Measurements from ENCODE around the gene B3GNT3.

The B3GNT3 gene, protein sequence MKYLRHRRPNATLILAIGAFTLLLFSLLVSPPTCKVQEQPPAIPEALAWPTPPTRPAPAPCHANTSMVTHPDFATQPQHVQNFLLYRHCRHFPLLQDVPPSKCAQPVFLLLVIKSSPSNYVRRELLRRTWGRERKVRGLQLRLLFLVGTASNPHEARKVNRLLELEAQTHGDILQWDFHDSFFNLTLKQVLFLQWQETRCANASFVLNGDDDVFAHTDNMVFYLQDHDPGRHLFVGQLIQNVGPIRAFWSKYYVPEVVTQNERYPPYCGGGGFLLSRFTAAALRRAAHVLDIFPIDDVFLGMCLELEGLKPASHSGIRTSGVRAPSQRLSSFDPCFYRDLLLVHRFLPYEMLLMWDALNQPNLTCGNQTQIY

DNA sequence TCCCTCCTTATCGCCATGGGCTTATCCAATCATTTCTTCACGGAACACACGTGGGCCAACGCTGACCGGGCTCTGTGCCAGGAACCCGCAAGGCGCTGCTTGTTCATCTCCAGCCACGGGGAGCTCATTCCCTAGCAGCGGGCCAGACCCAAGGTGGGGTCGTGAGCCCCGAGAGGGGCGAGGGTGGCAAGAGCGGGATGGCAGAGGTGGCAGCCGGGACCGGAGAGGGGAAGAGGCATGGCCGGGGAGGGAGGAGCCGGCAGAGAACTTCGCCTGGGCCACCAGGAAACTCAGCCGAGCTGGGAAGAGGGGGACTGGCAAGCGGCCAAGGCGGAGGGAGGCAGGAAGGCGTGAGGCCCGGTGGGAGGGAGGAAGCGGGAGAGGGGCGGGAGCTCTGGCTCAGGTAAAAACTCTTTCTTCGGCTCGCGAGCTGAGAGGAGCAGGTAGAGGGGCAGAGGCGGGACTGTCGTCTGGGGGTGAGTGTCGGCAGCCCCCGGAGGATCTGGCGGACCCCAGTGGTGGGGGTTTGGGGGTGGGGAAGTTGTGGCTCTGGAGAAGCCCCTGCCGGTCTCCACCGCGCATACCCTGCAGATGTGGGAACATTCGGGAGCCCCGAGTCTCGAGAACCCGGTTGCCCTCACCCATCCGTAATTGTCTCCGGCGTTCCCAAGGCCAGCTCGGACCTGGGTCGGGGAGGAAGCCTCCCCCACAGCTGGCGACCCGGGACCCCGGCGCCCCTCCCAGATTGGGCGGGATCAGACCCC, at the start of gene B3GNT3:
Gene B3GNT3, plus strand, starts transcription at position 408 of the 764 bp plus-strand sequence. CDS start 12,670 bp downstream, outside the sequence.
- Mint-ChIP-seq H3K27me3 (no peaks in the 10 kb centered on the region), H3K4me3 (peak within 1 kb of the TSS; percentile 57), H3K9me3 (no peaks in the 10 kb centered on the region), H3K36me3 (ENCODE audit: low read depth) (no peaks in the 10 kb centered on the region), H3K4me1 (ENCODE audit: low read depth) (peaks cover 63% of the 10 kb centered on the region), H3K27ac (peak within 1 kb of the TSS; percentile 74)
- peak; percentile 63 for DNase-seq

DNA sequence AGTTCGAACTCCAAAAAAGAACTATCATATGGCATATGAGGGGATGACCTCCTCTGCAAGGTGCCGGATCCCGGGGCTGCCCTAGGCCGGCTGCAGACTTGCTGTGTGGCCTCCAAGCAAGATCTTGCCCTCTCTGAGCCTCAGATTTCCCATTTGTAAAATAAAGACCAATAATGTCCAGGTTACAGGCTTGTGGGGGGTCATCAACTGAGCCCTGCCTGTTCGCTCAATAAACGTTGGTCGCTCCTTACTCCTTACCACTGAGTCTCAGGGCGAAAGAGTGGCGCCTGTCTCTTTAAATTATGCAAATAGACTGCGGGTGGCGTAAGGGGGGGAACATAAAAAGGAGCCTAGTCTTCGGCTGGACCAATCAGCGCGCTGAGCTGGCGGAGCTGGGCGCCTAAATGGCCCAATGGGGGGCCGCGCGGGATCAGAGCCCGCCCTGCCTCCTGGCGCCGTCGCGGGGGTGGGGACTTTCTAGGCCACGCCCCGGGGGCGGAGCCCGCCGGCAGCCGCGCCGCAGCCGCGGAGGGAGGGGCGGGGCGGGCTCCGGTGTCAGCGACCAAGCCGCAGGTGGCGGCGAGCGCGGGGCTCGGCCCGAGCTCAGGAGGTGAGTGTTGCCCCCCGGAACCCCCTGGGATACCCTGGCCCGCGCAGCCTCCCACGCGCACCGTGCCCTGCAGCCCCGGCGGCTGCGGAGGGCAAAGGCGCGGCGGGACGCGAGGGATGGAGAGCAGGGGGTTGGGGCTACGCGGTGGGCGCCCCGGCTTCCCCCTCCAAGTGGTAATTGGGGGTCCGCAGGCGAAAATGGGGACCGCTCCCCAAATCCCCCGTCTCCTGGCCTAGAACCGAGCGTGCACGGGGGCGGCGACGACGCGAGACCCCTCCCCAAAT, 47.5 kb upstream of the B3GNT3 start:
- no peaks in the 10 kb centered on the region for H3K9me3 Mint-ChIP-seq
- no peaks in the 10 kb centered on the region for H3K27me3 Mint-ChIP-seq
- peaks cover 10% of the 10 kb centered on the region for H3K36me3 Mint-ChIP-seq (ENCODE audit: low read depth)
- peaks cover 46% of the 10 kb centered on the region for H3K4me1 Mint-ChIP-seq (ENCODE audit: low read depth)
- H3K4me3 Mint-ChIP-seq, result peak overlapping the region; percentile 86
- H3K27ac Mint-ChIP-seq, result peak overlapping the region; percentile 84
- peak; percentile 95 for DNase-seq

DNA sequence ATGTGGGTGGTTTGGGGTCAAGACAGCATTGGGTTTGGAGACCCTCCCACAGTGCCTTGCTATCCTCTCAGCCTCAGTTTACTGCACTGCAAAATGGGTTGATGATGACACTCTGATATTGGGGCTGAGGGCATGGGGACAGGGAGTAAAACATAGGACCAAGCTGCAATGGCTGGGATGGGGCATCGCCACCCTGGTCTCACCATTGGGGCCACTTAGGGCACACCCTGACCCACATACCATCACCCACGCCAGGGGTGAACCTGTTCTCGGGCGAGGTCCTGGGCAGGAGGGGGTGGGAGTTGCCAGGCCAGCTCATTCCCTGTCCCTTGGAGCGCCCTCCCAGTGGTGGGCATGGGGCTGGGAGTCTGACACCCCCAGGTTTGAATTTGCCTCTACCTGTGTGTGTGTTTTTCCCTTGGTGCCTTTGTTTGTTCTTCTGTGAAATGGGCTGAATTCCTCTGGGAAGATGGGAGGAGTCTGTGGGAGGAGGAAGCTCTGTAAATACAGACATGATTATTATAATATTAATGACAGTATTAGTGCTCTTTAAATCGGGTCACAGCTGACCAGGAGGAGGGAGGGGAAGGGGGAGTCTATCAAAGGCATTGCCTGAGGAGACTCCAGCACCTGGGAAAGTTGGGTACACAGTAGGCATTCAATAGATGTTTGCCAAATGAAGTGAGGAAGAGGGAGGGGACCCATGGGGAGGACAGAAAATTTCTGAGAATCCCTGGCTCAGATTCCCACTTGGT, 45.9 kb upstream of the B3GNT3 start:
- peak overlapping the region; percentile 94 for H3K27ac Mint-ChIP-seq
- H3K4me3 Mint-ChIP-seq, result peak overlapping the region; percentile 86
- DNase-seq, result no peak
- no peaks in the 10 kb centered on the region for H3K9me3 Mint-ChIP-seq
- no peaks in the 10 kb centered on the region for H3K27me3 Mint-ChIP-seq
- H3K36me3 Mint-ChIP-seq (ENCODE audit: low read depth), result peaks cover 13% of the 10 kb centered on the region
- peaks cover 51% of the 10 kb centered on the region for H3K4me1 Mint-ChIP-seq (ENCODE audit: low read depth)

DNA sequence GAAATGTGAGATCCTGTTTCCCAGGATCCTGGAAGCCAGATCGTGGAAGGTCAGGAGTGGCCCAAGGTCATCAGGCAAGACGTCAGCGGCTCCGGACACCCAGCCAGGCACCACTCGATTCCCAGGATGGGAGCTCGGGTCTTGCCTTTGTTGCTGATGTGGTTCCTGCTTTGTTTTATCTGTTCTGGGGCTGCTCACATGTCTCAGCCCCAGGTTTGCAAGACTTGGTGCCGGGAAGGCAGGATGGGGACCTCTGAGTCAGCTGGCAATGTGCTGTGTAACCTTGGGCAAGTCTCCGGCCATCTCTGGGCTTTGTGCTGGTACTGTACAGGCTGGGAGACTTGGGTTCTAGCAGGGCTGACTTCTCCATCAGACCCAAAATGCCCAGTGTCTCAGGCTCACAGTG, 45.0 kb upstream of the B3GNT3 start:
- Mint-ChIP-seq H3K4me1 (ENCODE audit: low read depth) (peaks cover 59% of the 10 kb centered on the region), H3K27me3 (no peaks in the 10 kb centered on the region), H3K4me3 (peak overlapping the region; percentile 86), H3K27ac (peak overlapping the region; percentile 94), H3K36me3 (ENCODE audit: low read depth) (peaks cover 22% of the 10 kb centered on the region), H3K9me3 (no peaks in the 10 kb centered on the region)
- DNase-seq, result peak; percentile 50

DNA sequence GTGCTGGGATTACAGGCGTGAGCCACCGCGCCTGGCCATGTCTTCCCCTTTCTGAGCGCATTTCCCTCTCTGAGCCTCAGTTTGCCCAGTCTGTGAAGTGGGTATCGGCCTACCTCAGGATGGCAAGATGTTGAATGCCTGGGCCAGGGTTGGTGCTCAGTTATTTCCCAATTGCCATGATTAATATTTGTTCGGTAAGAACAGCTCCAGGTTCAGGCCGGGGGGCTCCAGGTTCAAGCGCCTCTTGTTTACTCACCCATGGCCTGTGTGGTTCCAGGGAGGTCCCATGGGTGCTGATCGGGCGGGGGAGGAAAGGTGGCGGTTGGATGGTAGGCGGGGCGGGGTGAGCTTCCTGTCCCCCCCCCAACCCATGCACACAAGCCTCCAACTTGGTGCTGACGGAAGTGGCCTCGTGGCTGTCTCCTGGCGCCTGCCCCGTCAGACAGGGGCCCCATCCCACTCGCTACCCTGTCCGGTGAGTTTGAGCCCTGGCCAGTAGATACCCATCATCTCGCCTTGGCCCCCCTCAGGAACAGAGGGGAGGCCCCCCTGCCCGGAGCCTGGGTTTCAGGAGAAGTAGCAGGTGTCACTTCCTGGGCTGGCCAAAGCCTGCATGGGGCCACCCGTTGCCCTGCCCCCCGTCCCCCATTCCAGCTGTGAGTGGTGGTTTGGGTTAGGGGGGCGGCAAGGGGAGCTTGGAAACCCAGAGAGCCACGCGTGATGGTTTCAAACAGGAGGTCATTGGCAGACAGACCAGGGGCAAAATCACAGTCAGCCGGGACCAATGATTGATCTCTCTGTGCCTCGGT, 43.6 kb upstream of the B3GNT3 start, which contains the start of gene FCHO1:
Gene FCHO1, plus strand, starts transcription at position 375 of the 809 bp plus-strand sequence. CDS start 3,688 bp downstream, outside the sequence.
- DNase-seq, result peak; percentile 88
- no peaks in the 10 kb centered on the region for H3K9me3 Mint-ChIP-seq

DNA sequence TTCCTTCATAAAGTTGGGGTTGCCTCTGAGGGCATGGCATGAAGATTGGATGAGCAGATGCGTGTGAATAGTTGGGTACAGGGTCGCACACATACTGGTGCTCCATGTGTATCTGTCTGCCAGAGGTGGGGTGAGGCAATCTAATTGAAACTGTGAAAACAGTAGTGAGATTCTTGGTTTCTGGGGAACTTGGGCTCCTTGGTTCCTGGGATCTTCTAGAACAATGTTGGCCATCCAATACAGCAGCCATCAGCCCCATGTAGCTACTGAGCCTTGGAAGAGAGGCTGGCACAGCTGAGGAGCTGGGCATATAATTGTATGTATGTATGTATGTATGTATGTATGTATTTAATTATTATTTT, 43.0 kb upstream of the B3GNT3 start:
- peak overlapping the region; percentile 86 for H3K4me3 Mint-ChIP-seq
- H3K27ac Mint-ChIP-seq, result peak overlapping the region; percentile 94
- H3K36me3 Mint-ChIP-seq (ENCODE audit: low read depth), result peaks cover 40% of the 10 kb centered on the region
- no peak for DNase-seq
- peaks cover 73% of the 10 kb centered on the region for H3K4me1 Mint-ChIP-seq (ENCODE audit: low read depth)
- H3K27me3 Mint-ChIP-seq, result no peaks in the 10 kb centered on the region
- H3K9me3 Mint-ChIP-seq, result no peaks in the 10 kb centered on the region

More for the DNA sequence above, 43.6 kb upstream of the B3GNT3 start, which contains the start of gene FCHO1:
- Mint-ChIP-seq H3K36me3 (ENCODE audit: low read depth) (peaks cover 35% of the 10 kb centered on the region), H3K4me3 (peak within 1 kb of the TSS; percentile 86), H3K27me3 (no peaks in the 10 kb centered on the region), H3K27ac (peak within 1 kb of the TSS; percentile 94), H3K4me1 (ENCODE audit: low read depth) (peaks cover 71% of the 10 kb centered on the region)

DNA sequence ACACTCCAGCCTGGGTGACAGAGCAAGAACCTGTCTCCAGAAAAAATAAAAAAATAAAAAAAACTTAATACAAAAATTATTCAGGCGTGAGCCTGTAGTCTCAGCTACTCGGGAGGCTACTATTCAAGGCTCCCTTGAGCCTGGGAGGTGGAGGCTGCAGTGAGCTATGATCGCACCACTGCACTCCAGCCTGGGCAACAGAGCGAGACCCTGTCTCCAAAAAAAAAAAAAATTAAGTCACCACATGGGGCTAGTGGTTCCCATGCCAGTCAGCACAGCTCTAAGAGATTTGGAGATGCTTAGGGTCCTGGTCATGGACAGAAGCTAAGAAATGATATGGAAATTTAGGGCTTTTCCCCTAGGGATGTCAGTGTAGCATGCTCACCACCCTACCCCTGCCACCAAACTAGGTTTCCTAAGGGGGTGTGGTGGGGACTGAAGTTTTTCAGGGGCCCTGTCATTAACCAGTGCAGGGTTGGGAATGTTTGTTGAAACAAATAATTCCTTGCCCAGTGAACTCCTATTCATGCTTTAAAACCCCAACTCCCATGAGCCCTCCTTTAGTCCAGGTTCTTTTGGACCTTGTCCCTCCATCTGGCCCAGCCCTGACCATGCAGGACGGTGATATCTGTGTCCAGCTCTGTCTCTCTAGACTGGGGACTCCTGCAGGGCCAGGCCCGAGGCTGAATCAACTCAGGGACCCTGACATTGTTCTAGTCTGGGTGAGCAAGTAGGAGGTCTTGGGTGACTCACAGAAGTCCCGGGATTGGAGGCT, 41.9 kb upstream of the B3GNT3 start:
- H3K9me3 Mint-ChIP-seq, result no peaks in the 10 kb centered on the region
- peaks cover 73% of the 10 kb centered on the region for H3K4me1 Mint-ChIP-seq (ENCODE audit: low read depth)
- peaks cover 49% of the 10 kb centered on the region for H3K36me3 Mint-ChIP-seq (ENCODE audit: low read depth)
- H3K4me3 Mint-ChIP-seq, result no peak overlapping the region
- no peaks in the 10 kb centered on the region for H3K27me3 Mint-ChIP-seq
- no peak for DNase-seq
- H3K27ac Mint-ChIP-seq, result no peak overlapping the region

DNA sequence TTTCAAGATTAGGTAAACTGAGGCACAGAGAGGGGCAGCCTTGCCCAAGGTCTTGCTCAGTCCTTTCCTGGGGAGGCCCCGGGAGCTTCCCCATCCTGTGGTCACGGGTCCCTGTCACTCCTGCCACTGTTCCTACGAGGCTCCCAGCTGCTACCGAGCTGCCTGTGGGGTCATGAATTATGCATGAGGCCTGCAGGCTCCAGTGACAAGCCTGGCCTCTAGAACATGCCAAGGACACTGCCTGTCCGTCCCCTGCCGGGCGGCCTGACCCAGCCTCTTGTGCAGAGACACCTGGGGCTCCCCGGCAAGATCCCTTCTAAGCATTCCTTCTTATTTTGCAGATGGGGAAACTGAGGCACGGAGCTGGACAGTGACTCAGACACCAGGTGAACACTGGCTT, 41.0 kb upstream of the B3GNT3 start:
- Mint-ChIP-seq H3K27ac (peak overlapping the region; percentile 79), H3K4me3 (no peak overlapping the region)

DNA sequence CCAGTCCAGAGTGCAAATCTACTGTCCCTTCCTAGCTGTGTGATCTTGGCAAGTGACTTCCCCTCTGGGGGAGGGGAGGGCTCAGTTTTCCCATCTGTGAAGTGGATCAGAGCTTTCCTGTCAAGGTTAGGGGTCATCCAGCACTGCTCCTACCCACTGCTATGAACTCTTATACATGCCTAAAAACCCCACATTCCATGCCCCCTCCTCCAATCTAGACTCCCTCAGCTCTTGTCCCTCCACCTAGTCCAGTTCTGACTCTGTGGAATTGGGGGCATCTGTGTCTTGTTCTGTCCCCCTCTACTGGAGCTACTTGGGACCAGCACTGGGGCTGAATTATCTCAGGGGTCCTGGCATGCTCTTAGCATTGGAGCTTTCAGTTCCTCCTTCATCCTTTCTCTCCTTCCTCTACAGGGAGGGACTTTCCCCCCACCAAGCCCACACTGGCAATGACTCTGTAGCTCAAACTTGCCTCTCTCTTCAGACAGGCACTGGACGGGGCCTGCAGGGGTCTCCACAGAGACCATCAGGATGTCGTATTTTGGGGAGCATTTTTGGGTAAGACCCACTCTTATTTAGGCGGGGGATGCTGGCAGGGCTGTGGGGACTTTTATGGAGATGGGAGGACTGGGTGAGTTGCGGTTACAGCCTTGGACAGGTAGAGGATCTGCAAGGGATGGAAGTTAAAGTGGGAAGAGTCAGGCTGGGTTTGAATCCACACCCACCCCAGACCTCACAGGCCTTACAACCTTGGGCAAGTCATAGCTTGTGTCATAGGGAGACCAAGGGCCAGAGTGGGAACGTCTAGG, 40.1 kb upstream of the B3GNT3 start:
- DNase-seq, result no peak
- peaks cover 65% of the 10 kb centered on the region for H3K36me3 Mint-ChIP-seq (ENCODE audit: low read depth)
- no peak overlapping the region for H3K4me3 Mint-ChIP-seq
- no peaks in the 10 kb centered on the region for H3K27me3 Mint-ChIP-seq
- H3K9me3 Mint-ChIP-seq, result no peaks in the 10 kb centered on the region
- H3K4me1 Mint-ChIP-seq (ENCODE audit: low read depth), result peaks cover 60% of the 10 kb centered on the region
- peak overlapping the region; percentile 79 for H3K27ac Mint-ChIP-seq

More for the DNA sequence above, 41.0 kb upstream of the B3GNT3 start:
- no peak for DNase-seq
- no peaks in the 10 kb centered on the region for H3K9me3 Mint-ChIP-seq
- peaks cover 68% of the 10 kb centered on the region for H3K4me1 Mint-ChIP-seq (ENCODE audit: low read depth)
- peaks cover 59% of the 10 kb centered on the region for H3K36me3 Mint-ChIP-seq (ENCODE audit: low read depth)
- no peaks in the 10 kb centered on the region for H3K27me3 Mint-ChIP-seq

DNA sequence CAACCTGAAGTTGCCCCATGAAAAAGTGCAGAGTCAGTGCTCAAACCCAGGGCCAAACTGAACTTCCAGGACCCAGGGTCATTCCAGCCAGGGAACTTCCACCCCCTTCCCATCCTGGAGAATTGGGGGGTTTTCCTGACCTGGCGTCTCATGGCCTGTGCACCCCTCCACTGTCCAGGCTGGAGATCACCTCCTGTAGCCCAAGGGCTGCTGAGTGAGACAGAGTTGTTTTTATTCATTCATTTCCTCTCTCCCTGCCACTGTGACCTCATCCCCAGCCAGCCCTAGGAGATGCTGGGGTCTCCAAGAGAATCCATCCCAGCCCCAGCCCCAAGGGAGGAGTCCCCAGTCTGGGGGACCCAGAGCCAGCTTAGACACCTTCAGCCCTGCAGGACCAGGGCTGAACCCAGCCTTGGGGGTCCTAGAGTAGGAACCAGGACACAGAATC, 39.5 kb upstream of the B3GNT3 start:
- H3K36me3 Mint-ChIP-seq (ENCODE audit: low read depth), result peaks cover 71% of the 10 kb centered on the region
- no peak overlapping the region for H3K4me3 Mint-ChIP-seq
- DNase-seq, result no peak
- no peaks in the 10 kb centered on the region for H3K9me3 Mint-ChIP-seq
- H3K27me3 Mint-ChIP-seq, result no peaks in the 10 kb centered on the region
- peaks cover 56% of the 10 kb centered on the region for H3K4me1 Mint-ChIP-seq (ENCODE audit: low read depth)
- H3K27ac Mint-ChIP-seq, result peak overlapping the region; percentile 79

DNA sequence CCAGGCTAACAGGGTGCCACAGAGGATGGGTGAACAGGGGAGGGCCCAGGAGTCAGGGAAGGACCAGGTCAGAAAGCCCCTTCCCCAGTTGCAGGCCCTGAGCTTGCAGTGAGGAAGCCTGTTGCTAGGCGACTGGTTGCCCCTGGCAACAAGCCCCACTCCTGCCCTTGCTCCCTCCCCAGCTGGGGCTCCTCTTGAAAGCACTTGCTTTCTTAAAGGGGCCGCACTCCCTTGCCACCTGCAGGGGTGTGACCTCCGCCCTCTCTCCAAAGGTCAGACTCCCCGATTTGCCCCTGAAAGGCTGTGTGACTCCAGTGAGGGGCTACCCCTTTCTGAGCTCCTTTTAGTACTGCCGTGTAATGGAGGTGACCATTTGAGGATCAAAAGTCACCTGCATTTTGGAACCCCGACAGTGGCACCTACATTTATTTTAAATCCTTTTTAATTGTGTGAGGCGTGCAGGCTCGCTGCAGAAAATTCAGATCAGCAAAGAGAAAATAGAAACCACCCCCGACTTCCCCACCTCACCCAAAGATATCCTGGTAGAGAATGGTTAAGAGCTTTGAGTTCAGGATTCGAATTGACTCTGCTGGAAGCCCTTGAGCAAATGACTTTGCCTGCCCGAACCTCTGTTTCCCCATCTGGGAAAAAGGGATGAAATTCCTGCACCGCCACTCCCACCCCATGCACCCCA, 38.8 kb upstream of the B3GNT3 start:
- Mint-ChIP-seq H3K27me3 (no peaks in the 10 kb centered on the region), H3K4me3 (no peak overlapping the region), H3K4me1 (ENCODE audit: low read depth) (peaks cover 57% of the 10 kb centered on the region), H3K9me3 (no peaks in the 10 kb centered on the region), H3K27ac (peak overlapping the region; percentile 79), H3K36me3 (ENCODE audit: low read depth) (peaks cover 76% of the 10 kb centered on the region)
- peak; percentile 56 for DNase-seq

Measured in activated T-cell treated with anti-CD3 and anti-CD28 coated beads, Interleukin-2, amount 50 U/mL, for 24 hours (primary cell).